CD4-positive, alpha-beta T cell treated with Interferon alpha-2 for 1 hour (primary cell): ENCODE data around the gene STK32C.
"Not testable (repeated sequence)": the region's sequence is repeated elsewhere in the genome, so short reads cannot be mapped to it uniquely, and the experiment has no call there.

Experiments used
- DNase-seq, 2 donors: peaks; one replicate each; pipeline ENCODE4 v3.0.0-alpha.2; 2020 to 2022

Gene STK32C

DNA sequence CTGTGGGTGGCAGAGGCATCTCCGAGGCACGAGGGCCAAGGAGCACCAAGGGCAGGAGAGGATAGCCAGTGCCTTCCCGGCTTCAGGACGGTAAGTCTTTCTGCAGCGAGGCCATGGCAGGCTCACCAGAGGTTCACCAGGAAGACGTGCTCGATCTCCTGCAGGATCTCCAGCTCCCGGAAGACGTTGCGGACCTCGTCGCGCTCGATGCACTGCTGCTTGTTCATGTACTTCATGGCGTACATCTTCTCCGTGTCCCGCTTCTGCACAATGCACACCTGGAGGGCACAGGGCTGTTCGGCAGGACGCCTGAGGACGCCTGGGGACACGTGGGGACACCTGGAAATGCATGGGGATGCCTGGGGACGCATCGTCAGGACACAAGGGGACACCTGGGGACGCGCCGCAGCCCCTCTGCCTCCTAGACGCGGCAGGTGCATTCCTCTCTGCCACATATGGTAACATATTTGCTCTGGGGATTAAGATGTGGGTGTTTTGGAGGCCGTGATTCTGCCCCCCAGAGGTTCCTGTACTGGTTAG is 79.8 kb downstream of the STK32C start:
- DNase-seq: no peak

DNA sequence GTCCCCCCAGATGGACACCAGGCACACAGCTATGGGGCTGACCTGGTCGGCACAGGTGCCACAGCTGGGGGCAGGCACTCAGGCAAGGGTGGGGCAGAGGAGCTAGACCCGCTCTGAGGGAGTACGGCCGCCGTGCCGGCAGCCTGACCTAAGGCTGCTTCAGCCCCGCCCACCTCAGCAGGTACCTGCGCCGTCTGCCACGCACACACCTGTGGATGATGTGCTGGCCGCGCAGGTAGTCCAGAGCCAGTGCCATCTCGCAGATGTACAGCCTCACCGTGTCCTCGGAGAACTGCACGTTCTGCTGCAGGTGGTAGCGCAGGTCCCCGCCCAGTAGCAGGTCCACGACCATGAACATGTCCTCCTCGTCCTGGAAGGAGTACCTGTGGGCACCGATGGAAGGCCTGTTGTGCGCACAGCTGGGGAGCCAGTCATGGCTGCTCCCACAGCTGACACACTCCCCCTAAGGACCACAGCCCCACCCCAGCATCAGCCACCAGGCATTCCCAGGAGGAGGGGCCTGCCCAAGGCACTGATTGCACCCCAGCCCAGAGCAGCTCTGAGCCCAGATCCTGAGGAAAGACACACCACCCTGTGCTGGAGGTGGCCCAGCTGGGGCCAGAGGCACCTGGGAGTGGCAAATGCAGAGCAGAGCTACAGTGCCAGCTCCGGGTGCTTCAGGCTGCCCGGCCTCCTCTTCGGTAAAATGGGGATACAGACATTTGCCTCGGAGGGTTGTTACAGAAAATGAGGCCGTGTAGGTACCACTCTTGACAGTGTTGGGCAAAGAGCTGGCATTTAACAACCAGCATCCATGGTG is 81.0 kb downstream of the STK32C start:
- DNase-seq: no peak

DNA sequence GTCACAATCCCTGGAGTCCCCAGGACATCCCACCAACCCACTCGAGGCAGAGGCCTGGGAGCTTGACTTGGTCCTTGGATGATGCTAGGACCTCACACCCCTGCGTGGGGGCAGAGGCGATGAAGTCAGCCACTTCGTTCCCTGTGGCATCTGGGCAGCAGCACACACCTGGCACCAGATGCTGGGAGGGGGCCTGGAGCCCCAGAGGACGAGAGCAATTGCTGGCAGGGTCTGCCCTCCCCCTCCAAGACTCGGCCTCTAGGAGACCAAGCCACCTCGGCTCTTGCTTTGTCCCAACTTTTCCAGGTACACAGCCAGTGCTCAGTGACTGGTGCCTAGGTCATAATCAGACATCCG is 81.9 kb downstream of the STK32C start:
- DNase-seq: no peak

DNA sequence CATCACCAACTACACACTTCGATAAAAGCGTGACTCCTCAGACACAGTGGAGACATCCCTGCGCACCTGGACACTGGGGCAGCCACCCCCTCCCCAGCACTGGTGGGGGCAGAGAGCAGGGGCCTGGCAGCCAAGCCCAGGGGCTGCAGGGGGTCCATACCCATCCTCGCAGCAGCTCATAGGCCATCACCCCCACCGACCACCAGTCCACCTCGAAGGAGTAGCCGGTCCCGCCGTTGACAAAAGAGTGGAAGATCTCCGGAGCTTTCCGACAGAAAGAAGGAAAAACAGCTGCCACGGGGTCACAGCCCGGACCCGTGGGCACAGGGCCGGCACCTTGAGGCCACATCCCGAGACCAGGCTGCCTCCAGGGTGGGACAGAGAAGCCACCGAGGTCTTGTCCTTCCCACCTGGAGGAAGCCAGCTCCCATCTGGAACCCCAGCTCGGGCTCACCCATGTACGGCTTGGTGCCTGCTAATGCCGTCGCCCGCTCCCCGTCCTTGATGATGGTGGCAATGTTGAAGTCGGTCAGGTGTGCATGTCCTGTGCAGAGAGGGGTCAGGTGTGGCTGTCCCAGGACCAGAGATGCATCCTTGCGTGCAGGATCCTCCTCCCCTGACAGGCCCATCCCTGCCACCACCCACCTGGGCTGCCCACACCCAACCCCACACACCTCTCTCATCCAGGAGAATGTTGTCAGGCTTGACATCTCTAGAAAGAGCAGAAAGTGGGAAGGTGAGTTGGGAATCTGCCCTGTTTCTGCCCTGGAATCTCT is 82.5 kb downstream of the STK32C start:
- DNase-seq: no peak

DNA sequence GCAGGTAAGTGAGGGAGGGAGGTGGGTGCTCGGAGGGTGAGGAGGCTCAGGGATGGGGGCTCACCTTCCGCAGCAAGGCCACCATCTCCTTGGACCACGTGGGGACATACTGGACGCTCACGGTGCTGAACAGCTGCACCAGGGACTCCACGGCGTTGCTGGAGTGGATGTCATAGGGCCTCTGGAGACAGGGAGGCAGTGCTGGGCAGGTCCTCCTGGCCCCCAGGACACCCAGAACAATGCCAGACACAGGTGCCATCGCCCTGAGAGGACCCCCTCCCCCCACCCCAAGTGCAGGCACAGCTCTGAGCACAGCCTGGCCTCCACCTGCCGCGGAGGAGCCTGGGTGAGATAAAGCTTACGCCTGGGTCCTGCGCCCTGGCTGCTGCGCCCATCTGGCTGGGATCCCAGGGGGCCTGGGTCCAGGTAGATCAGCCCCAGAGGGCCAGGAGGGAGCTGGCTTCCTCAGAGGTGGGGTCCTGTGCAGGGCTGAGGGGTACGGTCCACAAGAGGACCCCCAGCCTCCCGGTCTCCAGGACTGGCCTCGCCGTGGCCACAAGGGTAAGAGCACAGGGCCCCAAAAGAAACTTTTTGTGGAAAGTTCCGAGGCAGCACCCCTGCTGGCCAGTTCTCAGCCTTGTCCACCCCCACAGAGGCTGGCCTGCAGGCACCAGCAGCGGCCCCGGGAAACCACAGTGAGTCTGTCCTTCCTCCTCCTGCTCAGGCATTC is 83.2 kb downstream of the STK32C start:
- DNase-seq: no peak

DNA sequence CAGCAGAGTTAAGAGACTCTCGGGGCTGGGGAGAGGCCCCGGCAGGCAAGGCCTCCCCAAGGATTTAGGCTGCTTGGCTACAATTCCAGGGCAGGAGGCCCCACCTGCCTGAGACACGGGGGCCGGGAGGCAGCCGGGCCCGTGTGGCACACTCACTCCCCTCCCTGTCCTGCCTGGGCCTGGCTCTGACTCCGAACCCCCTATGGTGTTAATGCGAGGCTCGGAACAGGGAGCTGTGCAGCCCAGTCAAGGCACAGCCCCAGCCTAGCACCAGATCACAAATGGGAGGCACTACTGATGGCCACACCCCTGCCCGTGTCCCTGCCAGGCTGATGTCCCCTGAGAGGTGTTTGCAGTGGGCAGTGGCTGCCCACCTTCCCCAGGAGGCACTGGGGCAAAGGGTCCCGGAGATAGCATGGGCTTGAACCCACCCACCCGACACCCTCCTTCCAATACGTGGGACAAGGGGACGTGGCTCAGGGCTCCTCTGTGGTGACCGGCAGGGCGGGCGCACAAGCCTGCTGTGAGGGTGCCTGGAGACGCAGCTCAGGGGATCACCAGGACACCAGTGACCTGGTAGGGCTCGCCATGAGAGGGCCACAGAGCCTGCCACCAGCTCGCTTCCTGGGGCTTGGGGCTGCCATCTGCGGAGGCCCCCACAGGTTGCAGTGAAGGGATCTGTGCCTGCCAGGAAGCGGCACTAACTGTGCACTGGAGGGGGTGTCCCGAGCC is 84.0 kb downstream of the STK32C start:
- no peak for DNase-seq

DNA sequence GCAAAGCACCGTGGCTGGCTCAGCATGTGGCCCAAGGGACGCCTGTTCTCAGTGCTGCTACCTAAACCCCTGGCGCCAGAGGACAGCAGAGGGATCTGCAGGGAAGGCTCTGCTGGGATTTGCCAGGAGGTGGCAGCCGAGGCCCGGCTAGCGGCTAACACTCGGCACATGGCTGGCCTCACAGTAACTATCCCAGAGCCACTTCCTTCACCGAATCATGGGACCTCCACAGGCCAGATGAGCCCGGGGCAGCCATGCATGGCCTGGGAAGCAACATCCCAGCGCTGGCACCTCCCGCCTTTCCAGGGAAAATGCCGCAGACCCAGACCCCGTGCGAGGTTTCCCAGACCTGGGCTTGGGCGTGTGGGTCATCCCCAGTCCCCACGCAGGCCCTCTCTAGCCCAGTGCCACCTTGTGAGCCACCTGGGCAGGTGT is 84.6 kb downstream of the STK32C start:
- DNase-seq: peak; percentile 67 to 73

DNA sequence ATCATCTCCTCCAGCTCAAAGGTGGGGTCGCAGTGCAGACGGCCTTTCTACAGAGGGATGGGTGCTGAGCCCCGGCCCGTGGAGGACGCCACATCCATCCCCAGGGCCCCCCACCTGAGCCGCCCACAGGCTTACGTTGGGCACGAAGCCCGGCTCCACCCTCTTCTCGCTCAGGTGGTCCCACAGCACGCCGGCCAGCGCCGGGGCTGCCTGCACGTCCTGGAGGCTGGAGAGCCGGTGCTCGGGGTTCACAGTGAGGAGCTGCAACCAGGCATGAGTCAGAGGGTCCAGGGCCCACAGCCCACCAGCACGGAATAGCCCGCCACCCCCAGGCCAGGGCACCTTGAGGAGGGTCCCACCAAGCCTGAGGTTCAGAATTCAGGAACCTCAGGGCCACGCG is 85.0 kb downstream of the STK32C start:
- DNase-seq: no peak

DNA sequence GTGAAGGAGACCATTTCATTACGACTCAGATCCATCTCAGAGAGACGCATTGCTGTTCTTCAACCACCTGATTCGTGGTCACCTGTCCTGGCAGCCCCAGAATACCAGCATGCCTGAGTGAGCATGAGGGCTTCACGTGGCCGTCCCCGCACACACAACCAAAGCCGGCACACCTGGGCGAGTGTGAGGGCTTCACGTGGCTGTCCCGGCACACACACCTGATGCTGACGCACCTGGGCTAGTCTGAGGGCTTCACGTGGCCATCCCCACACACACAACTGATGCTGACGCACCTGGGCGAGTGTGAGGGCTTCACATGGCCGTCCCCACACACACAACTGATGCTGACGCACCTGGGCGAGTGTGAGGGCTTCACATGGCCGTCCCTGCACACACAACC is 86.8 kb downstream of the STK32C start:
- DNase-seq: not testable (repeated sequence)

DNA sequence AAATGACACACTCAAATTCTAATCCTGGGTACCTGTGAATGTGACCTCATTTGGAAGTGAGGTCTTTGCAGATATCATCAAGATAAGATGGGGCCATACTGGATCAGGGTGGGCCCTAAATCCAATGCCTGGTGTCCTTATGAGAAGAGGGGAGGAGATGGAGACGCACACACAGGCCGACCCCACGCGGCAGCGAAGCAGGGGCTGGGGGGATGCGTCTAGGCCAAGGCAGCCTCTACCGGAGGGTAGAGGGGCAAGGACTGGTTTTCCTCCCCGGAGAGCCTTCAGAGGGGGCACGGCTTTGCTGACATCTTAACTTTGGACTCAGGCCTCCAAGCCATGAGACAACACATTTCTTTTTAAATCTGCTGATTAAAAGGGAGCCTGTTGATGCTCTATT is 87.7 kb downstream of the STK32C start:
- no peak for DNase-seq

DNA sequence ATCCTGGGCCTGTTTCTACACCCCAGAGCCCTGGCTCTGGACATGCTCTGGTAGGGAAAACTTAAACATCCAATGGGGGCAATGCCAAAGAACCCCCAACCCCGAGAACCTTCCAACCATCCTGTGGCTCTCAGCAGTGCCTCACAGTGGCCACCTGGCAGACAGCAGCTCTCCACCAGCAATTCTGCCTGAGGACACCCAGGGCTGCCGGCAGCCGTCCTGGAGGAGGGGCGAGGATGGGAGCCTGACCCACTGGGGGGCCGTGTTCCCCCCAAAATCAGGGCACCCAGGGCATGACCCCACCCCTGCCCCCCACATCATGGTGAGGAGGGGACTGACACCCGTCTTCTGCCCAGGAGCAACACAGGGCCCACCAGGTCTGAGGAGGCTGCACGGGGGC is 88.3 kb downstream of the STK32C start:
- DNase-seq: no peak

DNA sequence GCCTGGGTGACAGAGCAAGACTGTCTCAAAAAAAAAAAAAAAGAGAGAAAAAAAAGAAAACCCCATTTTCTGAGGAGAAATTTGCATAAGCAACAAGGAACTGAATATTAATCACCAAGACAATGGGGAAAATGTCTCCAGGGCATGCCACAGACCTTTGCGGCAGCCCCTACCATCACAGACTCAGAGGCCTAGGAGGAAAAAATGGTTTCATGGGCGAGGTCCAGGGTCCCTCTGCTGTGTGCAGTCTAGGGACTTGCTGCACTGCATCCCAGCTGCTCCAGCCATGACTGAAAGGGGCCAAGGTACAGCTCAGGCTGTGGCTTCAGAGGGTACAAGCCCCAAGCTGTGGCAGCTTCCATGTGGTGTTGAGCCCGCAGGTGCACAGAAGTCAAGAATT is 91.3 kb downstream of the STK32C start:
- not testable (repeated sequence) for DNase-seq

DNA sequence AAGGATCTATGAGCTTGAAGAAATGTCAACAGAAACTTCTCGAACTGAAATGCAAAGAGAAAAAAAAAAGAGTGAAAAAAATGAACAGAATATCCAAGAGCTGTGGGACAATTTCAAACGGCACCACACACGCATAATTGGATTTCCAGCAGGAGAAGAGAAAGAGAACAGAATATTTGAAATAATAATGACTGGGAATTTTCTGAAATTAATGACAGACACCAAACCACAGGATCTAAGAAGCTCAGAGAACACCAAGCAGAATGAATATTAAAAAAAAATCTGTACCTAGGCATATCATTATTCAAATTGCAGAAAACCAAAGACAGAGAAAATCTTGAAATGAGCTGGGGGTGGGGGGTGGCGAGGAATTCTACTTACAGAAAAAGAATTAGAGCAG is 93.8 kb downstream of the STK32C start:
- no peak for DNase-seq

DNA sequence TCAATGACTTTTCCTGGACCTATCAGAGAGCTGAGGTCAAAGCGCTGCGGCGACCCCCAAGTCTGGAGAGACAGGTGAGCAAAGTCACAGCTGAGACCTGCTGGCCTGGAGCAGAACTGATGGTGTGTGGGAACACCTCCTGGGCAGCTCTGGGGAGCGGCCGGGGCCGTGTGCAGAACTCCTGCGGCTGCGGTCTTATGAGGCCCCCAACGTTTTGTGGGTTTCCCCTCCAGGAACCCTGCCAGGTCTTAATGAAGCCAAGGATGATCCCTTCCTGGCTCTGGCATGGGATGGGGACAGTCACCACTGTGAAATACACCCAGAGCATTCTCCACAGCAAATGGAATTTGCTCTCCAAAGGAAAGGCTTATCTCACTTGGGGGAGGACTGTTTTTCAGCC is 94.9 kb downstream of the STK32C start:
- no peak for DNase-seq

DNA sequence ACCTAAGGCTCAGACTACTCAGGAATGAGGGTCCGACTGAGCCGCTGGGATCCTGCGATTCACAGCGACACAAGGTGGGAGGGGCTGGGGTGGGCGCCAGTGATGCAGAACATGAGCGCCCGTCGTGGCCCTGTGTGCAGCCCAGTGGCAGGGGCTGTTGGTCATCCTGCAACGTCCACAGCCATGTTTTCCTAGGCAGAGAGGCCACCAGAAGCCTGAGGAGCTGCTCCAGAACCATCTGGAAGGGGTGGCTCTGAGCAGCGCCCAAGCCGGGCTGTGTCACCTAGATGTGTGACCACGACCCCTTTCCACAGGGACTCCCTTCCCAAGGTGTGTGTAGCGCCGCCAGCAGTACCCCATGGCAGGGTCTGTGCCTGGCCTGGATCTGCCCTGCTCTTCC is 96.5 kb downstream of the STK32C start:
- DNase-seq: no peak

DNA sequence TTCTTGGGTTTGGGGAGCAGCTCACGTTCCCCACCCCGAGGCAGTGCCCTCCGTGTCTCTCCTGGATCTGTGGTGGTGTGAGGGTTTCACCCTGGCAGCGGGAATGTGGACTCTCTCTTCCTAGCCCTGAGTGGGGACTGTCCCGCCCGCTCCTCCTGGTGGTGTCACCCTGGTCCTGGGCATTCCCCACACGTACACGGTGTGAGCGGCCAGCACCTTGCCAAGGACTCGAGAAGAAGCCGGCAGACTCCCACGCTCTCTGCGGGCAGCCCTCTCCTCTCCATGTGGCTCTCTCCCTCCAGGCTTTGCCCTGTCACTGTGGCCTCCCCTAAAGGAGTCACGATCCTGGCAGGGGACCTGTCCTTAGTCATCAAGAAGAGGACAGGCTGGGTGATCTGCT is 97.0 kb downstream of the STK32C start:
- no peak for DNase-seq

DNA sequence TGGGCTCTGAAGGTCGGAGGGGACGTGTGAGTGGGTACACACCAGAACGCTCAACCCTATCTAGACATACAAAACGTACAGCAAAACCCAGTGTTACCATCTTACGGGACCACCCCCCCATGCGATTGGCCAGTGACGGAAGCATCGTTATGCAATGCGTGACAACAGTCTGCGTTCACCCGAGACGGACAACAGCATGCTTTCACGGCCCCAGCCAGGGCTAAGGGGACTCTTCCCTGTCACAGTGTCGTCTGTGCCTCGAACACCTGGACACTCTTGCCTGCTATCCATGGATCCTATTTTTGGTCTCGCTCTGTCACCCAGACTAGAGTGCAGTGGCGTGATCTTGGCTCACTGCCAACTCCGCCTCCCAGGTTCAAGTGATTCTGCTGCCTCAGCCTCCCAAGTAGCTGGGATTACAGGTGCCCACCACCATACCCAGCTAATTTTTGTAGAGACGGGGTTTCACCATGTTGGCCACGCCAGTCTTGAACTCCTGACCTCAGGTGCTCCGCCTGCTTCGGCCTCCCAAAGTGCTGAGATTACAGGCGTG is 97.7 kb downstream of the STK32C start:
- DNase-seq: no peak

DNA sequence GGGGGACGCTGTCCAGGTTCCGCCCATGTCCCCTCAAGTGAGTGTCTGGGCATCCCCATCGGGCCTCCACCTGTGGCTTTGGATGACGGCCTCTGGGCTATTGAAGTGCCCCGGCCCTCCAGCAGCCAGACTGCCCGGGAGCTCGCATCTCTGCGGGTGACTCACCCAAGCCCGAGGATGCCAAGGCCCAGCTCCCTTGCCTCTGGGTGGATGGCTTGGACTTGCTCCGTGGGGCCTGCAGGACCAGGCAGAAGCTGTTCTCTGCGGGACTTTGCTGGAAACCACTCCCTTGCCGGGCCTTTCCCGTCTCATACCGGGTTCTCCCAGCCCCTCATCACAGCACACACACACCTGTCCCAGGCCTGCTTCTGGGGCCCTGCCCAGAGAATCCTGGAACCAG is 98.6 kb downstream of the STK32C start:
- no peak for DNase-seq

DNA sequence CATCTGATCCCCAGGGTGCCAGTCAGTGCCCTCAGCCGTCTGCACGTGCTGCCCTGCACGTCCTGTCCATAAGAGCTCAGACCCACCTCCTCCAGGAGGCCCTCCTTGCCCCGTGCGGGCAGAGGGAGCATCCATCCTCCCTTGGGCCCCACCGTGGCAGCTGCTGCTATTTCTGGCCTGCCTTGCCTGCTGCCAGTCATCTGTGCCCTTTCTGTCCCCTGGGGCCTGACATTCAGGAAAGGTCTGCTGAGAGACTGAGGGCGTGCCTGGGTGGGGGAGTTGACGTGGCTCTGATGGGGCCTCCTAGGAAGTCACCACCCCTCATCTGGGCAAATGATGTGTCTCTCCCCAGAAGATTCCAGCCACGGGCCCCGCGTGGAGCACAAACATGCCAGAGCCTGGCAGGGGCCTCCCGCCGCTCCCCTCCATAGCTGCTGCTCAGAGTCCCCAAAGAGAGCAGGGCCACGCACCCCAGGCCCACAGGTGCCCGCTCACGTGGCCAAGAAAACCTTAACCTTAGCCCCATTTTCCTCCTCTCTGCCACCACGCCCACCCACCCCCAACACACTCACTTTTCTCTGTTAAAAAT is 99.2 kb downstream of the STK32C start:
- no peak for DNase-seq

DNA sequence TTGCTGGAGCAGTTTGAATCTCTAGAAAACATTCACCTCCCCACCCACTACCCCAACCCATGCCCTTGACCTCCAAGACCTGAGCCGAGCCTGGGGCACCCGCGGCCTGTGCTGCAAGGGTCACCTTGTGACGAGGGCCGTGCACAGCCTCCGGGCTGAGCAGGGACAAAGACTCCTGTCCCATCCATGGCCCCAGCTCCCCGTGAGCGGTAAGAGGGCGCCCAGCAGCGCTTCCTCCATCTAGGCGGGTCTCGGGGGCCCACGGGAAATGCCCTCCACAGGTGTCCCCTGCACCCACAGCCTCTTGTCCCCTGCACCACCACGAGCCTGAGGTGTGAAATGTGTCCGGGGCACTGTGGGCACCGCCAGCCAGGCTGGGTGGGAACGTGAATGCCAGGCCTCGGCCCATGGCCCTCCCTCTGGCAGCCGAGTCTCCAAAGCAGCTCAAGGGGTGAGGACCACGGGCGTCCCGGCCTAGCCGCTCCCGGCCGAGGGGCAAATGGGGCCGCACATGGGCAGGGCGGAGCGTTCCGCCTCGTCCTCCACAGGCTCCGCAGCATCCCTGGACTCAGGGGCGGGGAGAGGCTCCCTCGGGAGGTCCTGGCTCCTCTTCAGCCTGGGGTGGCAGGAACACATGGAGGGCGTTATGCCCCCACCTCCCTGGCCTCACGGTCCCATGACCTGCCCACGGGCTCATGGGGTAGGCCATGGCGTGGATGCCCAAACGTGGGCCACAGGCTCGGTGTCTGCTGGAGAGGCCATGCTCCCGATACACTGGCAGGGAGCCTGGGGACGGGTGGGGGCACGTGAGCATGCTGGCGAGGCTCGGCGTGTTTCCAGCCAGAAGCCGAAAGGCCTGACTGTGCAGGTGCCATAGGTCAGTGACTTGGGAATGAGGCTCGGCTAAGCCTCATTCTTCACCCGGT is 100.0 kb downstream of the STK32C start:
- no peak for DNase-seq
